Measurements from ENCODE around the gene S1PR2. TPM values are rescaled to one million over a fixed set of nuclear protein-coding genes. Genes with fewer than 3 reads are reported as not detected.
A peak's percentile ranks its signal among the peaks of the same experiment; 100 is the strongest.

S1PR2 gene
- total and polyA plus RNA-seq, 7 experiments from 2014 or later = 0.64 to 6.8 (median 4.1) TPM

DNA sequence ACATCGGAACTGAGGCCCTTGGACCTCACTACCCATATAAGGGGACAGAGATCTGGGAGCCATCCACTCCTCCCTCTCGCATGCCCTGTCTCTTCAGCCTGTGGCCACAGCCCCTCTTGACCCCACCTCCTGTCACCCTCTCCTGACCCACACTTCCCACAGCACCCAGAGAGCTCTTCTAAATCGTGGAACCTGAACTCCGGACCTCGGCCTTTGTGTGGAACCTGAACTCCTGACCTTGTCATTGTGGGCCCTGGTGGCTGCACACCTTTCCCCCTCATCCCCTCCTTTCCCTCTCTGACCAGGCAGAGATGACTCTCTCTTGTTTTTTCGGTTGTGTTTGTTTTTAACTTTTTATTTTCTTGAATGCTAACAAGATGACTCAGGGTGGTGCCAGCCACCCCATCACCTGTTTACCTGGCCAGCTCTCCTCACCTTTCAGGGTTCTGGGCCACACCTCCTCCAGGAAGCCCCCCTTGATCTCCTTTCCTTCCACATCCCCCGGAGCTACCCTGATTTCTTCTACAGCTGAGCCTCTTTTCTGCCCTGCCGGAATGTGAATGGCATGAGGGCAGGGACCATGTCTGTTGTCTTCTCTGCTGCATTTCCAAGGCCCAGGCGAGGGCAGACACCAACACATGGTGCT, 26.0 kb upstream of the S1PR2 start:
- intact Hi-C loops (cut with micrococcal nuclease) = loop anchor here in 1 of 2 donors (10.0 kb wide), 1 partner anchor 442 kb away; the partner anchor contains the start of gene FBXL12
- ATAC-seq (no peak), DNase-seq (no peak)
- H3K9me3 Mint-ChIP-seq = peaks cover 0 to 2% (median 0%) of the 10 kb centered on the region in 11 donors
- H3K4me3 ChIP-seq (ENCODE audit: low read length) = no peak overlapping the region
- peaks cover 0 to 54% (median 6%) of the 10 kb centered on the region in 3 experiments for H3K36me3 ChIP-seq (ENCODE audit: control insufficient read depth in 2 of 3, insufficient read depth in 3 of 3, low read length in 3 of 3)
- no peaks in the 10 kb centered on the region for H3K27me3 ChIP-seq (ENCODE audit: control insufficient read depth in 2 of 2, insufficient read depth in 2 of 2, low read length in 2 of 2)
- peak overlapping the region in 2 of 10 donors; percentile 31 to 48 for H3K4me3 Mint-ChIP-seq
- H3K27ac Mint-ChIP-seq = peak overlapping the region in 1 of 9 donors; percentile 17
- no peaks in the 10 kb centered on the region for H3K9me3 ChIP-seq (ENCODE audit: control insufficient read depth in 2 of 3, low read length in 3 of 3)
- ChIA-PET POLR2A (no interaction called here), CTCF (interaction anchor here (0.6 to 4.6 kb wide), 5 partner anchors 62 to 153 kb away, joined by 4 to 40 read pairs (median 6); partner anchors contain the start of gene DNMT1)
- no peak overlapping the region for H3K27ac ChIP-seq (ENCODE audit: low read depth, low read length)
- H3K4me1 ChIP-seq (ENCODE audit: control insufficient read depth in 2 of 2, insufficient read depth in 2 of 2, low read length in 2 of 2) = peaks cover 6 to 8% of the 10 kb centered on the region in 2 donors
- H3K4me1 Mint-ChIP-seq = peaks cover 12 to 44% (median 16%) of the 10 kb centered on the region in 7 donors
- H3K27me3 Mint-ChIP-seq = no peaks in the 10 kb centered on the region
- peaks cover 14 to 37% (median 20%) of the 10 kb centered on the region in 5 donors for H3K36me3 Mint-ChIP-seq

DNA sequence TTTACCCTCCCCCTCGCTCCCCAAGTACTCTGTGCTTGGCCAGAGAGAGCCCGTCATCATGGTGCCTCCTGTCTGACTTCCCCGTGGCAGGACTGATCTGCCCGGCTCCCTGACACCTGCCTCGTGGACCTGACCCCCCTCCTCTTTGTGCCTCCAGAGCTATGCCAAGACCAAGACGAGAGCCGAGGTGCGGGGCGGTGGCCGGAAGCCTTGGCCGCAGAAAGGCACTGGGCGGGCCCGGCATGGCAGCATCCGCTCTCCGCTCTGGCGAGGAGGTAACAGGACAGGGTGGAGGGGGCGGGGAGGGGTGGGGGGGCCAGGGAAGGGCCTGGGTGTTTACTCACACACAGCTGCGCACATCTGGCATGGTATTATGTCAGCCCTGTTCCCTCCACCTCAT, 25.4 kb upstream of the S1PR2 start:
- intact Hi-C loops (cut with micrococcal nuclease) = loop anchor here in 1 of 2 donors (10.0 kb wide), 1 partner anchor 442 kb away; the partner anchor contains the start of gene FBXL12
- DNase-seq = no peak
- no peak overlapping the region for H3K27ac Mint-ChIP-seq
- Histone ChIP-seq H3K4me3 (ENCODE audit: low read length) (no peak overlapping the region), H3K27me3 (ENCODE audit: control insufficient read depth in 2 of 2, insufficient read depth in 2 of 2, low read length in 2 of 2) (no peaks in the 10 kb centered on the region), H3K9me3 (ENCODE audit: control insufficient read depth in 2 of 3, low read length in 3 of 3) (no peaks in the 10 kb centered on the region), H3K4me1 (ENCODE audit: control insufficient read depth in 2 of 2, insufficient read depth in 2 of 2, low read length in 2 of 2) (peaks cover 6 to 8% of the 10 kb centered on the region in 2 donors), H3K36me3 (ENCODE audit: control insufficient read depth in 2 of 3, insufficient read depth in 3 of 3, low read length in 3 of 3) (peaks cover 0 to 58% (median 6%) of the 10 kb centered on the region in 3 experiments), H3K27ac (ENCODE audit: low read depth, low read length) (no peak overlapping the region)
- peaks cover 12 to 45% (median 21%) of the 10 kb centered on the region in 7 donors for H3K4me1 Mint-ChIP-seq
- ATAC-seq = no peak
- peaks cover 0 to 5% (median 0%) of the 10 kb centered on the region in 11 donors for H3K9me3 Mint-ChIP-seq
- POLR2A ChIA-PET = no interaction called here
- CTCF ChIA-PET = interaction anchor here (0.6 to 4.6 kb wide), 3 partner anchors 62 to 134 kb away, joined by 4 to 40 read pairs (median 5); partner anchors contain the start of gene DNMT1
- H3K36me3 Mint-ChIP-seq = peaks cover 14 to 38% (median 23%) of the 10 kb centered on the region in 5 donors
- no peaks in the 10 kb centered on the region for H3K27me3 Mint-ChIP-seq
- H3K4me3 Mint-ChIP-seq = no peak overlapping the region

DNA sequence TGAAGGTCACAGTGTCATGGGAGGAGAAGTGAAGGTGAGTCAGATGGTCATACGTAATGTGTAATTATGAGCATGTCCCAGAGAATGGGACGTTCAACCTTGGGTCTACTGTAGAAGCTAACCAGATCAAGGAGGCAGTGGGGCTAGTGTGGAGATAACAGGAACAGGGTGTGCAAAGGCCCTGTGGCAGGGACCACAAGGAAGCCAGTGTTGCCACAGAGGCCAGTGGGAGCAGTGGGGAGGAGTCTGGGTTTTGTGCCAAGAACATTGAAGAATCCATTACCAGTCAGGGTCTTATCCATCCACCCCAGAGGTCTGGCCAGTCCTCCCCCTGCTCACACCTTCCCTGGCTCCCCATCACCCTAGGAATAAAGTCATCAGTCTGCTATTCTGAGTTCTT, 24.2 kb upstream of the S1PR2 start:
- CTCF ChIA-PET = no interaction called here
- Histone ChIP-seq H3K27ac (ENCODE audit: low read depth, low read length) (no peak overlapping the region), H3K27me3 (ENCODE audit: control insufficient read depth in 2 of 2, insufficient read depth in 2 of 2, low read length in 2 of 2) (no peaks in the 10 kb centered on the region), H3K4me3 (ENCODE audit: low read length) (no peak overlapping the region), H3K4me1 (ENCODE audit: control insufficient read depth in 2 of 2, insufficient read depth in 2 of 2, low read length in 2 of 2) (peaks cover 6 to 12% of the 10 kb centered on the region in 2 donors), H3K36me3 (ENCODE audit: control insufficient read depth in 2 of 3, insufficient read depth in 3 of 3, low read length in 3 of 3) (peaks cover 0 to 58% (median 6%) of the 10 kb centered on the region in 3 experiments), H3K9me3 (ENCODE audit: control insufficient read depth in 2 of 3, low read length in 3 of 3) (no peaks in the 10 kb centered on the region)
- Mint-ChIP-seq H3K27me3 (no peaks in the 10 kb centered on the region), H3K27ac (peak overlapping the region in 4 of 9 donors; percentile 33 to 70 (median 50)), H3K36me3 (peaks cover 14 to 38% (median 23%) of the 10 kb centered on the region in 5 donors), H3K9me3 (peaks cover 0 to 5% (median 0%) of the 10 kb centered on the region in 11 donors), H3K4me3 (peak overlapping the region in 2 of 10 donors; percentile 32 to 34), H3K4me1 (peaks cover 12 to 41% (median 21%) of the 10 kb centered on the region in 7 donors)
- intact Hi-C loops (cut with micrococcal nuclease) = loop anchor here in 1 of 2 donors (10.0 kb wide), 1 partner anchor 441 kb away; the partner anchor contains the start of gene FBXL12
- POLR2A ChIA-PET = no interaction called here
- no peak for ATAC-seq
- no peak for DNase-seq

DNA sequence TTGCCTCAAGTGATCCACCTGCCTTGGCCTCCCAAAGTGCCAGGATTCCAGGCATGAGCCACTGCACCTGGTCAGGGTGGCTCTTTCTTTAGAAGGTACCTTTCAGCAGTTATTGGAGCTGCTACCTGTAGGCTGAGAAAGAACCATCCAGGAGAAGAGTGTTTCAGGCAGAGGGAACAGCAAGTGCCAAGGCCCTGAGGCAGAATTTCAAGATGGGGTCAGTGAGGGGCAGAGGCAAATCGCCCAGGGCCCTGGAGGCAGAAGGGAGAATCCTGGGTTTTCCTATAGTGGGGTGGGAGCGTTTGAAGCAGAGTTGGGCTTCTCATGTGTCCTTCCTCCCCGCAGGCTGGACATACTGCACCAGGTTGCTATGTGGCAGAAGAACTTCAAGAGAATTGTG, 23.1 kb upstream of the S1PR2 start:
- ChIA-PET CTCF (no interaction called here), POLR2A (interaction anchor here (0.6 kb wide), 1 partner anchor 79 kb away, joined by 3 read pairs; the partner anchor contains the start of gene RAVER1)
- Mint-ChIP-seq H3K27ac (peak overlapping the region in 4 of 9 donors; percentile 14 to 39 (median 31)), H3K36me3 (peaks cover 14 to 37% (median 23%) of the 10 kb centered on the region in 5 donors), H3K9me3 (peaks cover 0 to 5% (median 0%) of the 10 kb centered on the region in 11 donors), H3K4me1 (peaks cover 12 to 36% (median 24%) of the 10 kb centered on the region in 7 donors), H3K27me3 (no peaks in the 10 kb centered on the region), H3K4me3 (peak overlapping the region in 5 of 10 donors; percentile 16 to 98 (median 41))
- H3K27me3 ChIP-seq (ENCODE audit: control insufficient read depth in 2 of 2, insufficient read depth in 2 of 2, low read length in 2 of 2) = no peaks in the 10 kb centered on the region
- no peaks in the 10 kb centered on the region for H3K9me3 ChIP-seq (ENCODE audit: control insufficient read depth in 2 of 3, low read length in 3 of 3)
- no peak for ATAC-seq
- H3K36me3 ChIP-seq (ENCODE audit: control insufficient read depth in 2 of 3, insufficient read depth in 3 of 3, low read length in 3 of 3) = peaks cover 0 to 49% (median 6%) of the 10 kb centered on the region in 3 experiments
- intact Hi-C loops (cut with micrococcal nuclease) = loop anchor here (5.0 to 10.0 kb wide), 6 partner anchors 37 to 463 kb away; partner anchors contain the start of genes DNM2 (in 1 of the 2), FBXL12 (in 1 of the 2), ILF3 (in 1 of the 2) and PPAN (in 1 of the 2)
- H3K4me1 ChIP-seq (ENCODE audit: control insufficient read depth in 2 of 2, insufficient read depth in 2 of 2, low read length in 2 of 2) = peaks cover 6 to 12% of the 10 kb centered on the region in 2 donors
- H3K4me3 ChIP-seq (ENCODE audit: low read length) = no peak overlapping the region
- H3K27ac ChIP-seq (ENCODE audit: low read depth, low read length) = no peak overlapping the region
- no peak for DNase-seq

DNA sequence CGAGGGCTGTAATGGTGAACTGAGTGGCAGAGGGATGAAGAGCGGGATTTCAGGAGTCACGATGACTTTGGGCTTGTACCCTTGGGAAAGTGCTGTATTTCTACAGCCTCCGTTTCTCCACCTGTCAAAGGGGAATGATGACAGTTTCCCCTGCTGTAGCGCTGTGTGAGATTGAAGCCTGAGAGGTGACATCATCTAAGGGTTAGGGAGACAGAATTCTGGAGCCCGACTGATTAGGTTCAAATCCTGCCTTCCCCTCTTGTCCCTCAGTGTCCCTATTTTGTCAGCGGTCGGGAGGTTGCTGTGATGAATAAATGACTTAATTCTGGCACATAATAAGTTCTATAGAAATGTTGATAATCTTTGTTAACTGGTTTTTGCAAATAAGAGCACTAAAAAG, 21.6 kb upstream of the S1PR2 start:
- peak overlapping the region; percentile 85 to 99 (median 94) for H3K27ac Mint-ChIP-seq
- Histone ChIP-seq H3K27ac (ENCODE audit: low read depth, low read length) (peak overlapping the region; percentile 78), H3K4me3 (ENCODE audit: low read length) (peak overlapping the region; percentile 90), H3K36me3 (ENCODE audit: control insufficient read depth in 2 of 3, insufficient read depth in 3 of 3, low read length in 3 of 3) (peaks cover 0 to 36% (median 0%) of the 10 kb centered on the region in 3 experiments), H3K27me3 (ENCODE audit: control insufficient read depth in 2 of 2, insufficient read depth in 2 of 2, low read length in 2 of 2) (no peaks in the 10 kb centered on the region), H3K9me3 (ENCODE audit: control insufficient read depth in 2 of 3, low read length in 3 of 3) (no peaks in the 10 kb centered on the region), H3K4me1 (ENCODE audit: control insufficient read depth in 2 of 2, insufficient read depth in 2 of 2, low read length in 2 of 2) (peaks cover 6 to 12% of the 10 kb centered on the region in 2 donors)
- H3K36me3 Mint-ChIP-seq = peaks cover 14 to 32% (median 23%) of the 10 kb centered on the region in 5 donors
- DNase-seq (no peak), ATAC-seq (no peak)
- H3K4me3 Mint-ChIP-seq = peak overlapping the region; percentile 93 to 100 (median 98)
- peaks cover 0 to 5% (median 0%) of the 10 kb centered on the region in 11 donors for H3K9me3 Mint-ChIP-seq
- intact Hi-C loops (cut with micrococcal nuclease) = loop anchor here (2.0 to 10.0 kb wide), 7 partner anchors 35 to 618 kb away; partner anchors contain the start of genes CARM1 (in 1 of the 2), DNM2 (in 1 of the 2), FBXL12 (in 1 of the 2) and ILF3 (in 1 of the 2)
- ChIA-PET CTCF (no interaction called here), POLR2A (interaction anchor here (0.6 to 1.9 kb wide), 3 partner anchors 17 to 141 kb away, joined by 3 to 6 read pairs (median 3); partner anchors contain the start of genes ICAM1 and P2RY11)
- H3K4me1 Mint-ChIP-seq = peaks cover 12 to 33% (median 24%) of the 10 kb centered on the region in 7 donors
- no peaks in the 10 kb centered on the region for H3K27me3 Mint-ChIP-seq

Measured in naive thymus-derived CD4-positive, alpha-beta T cell (primary cell).